DOHH2 (cell line): Measurements from ENCODE around the gene FANCC.
A peak's percentile ranks its signal among the peaks of the same experiment; 100 is the strongest.

Source experiments
- H3F3A ChIP-seq: fragments of 200-600 bp; sonication (generic), shearing (Covaris generic); 2 replicates; pipeline ENCODE4 v1.6.0; 2016; ENCODE audit warnings: antibody characterized with exemption, mild to moderate bottlenecking; ENCODE audit not compliant: control insufficient read depth, insufficient read depth
- H3K27ac ChIP-seq: fragments of 200-600 bp; sonication (generic); 2 replicates; pipeline ENCODE4 v1.5.1; 2014; ENCODE audit warnings: low read depth, mild to moderate bottlenecking, low read length, moderate library complexity
- H3K27me3 ChIP-seq: fragments of 200-600 bp; sonication (generic); 2 replicates; pipeline ENCODE4 v1.6.1; 2014; ENCODE audit warnings: mild to moderate bottlenecking, low read length, mixed read lengths; ENCODE audit not compliant: control insufficient read depth
- H3K36me3 ChIP-seq: fragments of 200-600 bp; sonication (generic); 2 replicates; pipeline ENCODE4 v1.6.1; 2014; ENCODE audit warnings: mild to moderate bottlenecking, low read length, moderate library complexity, mixed read lengths; ENCODE audit not compliant: control insufficient read depth
- H3K4me1 ChIP-seq: fragments of 200-600 bp; sonication (generic); 2 replicates; pipeline ENCODE4 v1.6.1; 2014; ENCODE audit warnings: mild to moderate bottlenecking, low read length, mixed read lengths; ENCODE audit not compliant: control insufficient read depth
- H3K4me2 ChIP-seq: fragments of 200-600 bp; sonication (generic); 2 replicates; pipeline ENCODE4 v1.6.0; 2014; ENCODE audit warnings: mild to moderate bottlenecking, low read length, moderate library complexity
- H3K4me3 ChIP-seq: fragments of 200-600 bp; sonication (generic); 2 replicates; pipeline ENCODE4 v1.5.1; 2014; ENCODE audit warnings: mild to moderate bottlenecking, low read length, mixed read lengths
- H3K79me2 ChIP-seq: fragments of 200-600 bp; sonication (generic); 2 replicates; pipeline ENCODE4 v1.6.1; 2014; ENCODE audit warnings: mild to moderate bottlenecking, low read length, mixed read lengths; ENCODE audit not compliant: control insufficient read depth
- H3K9me2 ChIP-seq: fragments of 200-600 bp; sonication (generic); replicated peaks from 2 replicates; pipeline ENCODE4 v1.6.1; 2014; ENCODE audit warnings: mild to moderate bottlenecking, low read length, mixed read lengths; ENCODE audit not compliant: control insufficient read depth
- H3K9me3 ChIP-seq: fragments of 200-600 bp; sonication (generic); 2 replicates; pipeline ENCODE4 v1.6.1; 2014; ENCODE audit warnings: antibody characterized with exemption, low read length, mixed read lengths; ENCODE audit not compliant: control insufficient read depth, insufficient read depth
- H4K20me1 ChIP-seq: fragments of 200-600 bp; sonication (generic); 2 replicates; pipeline ENCODE4 v1.6.0; 2014; ENCODE audit warnings: low read depth, mild to moderate bottlenecking, antibody characterized with exemption, low read length, moderate library complexity; ENCODE audit not compliant: control insufficient read depth, insufficient read depth
- EZH2phosphoT487 ChIP-seq: fragments of 200-600 bp; sonication (generic); IDR thresholded peaks from 2 replicates; pipeline ENCODE4 v1.6.1; 2017; ENCODE audit warnings: borderline replicate concordance, mild to moderate bottlenecking, antibody characterized with exemption, low read length, moderate library complexity, mixed read lengths
- TF ChIP-seq, protein P1 (sequence below): fragments of 200-600 bp; sonication (generic); IDR thresholded peaks from one replicate; pipeline ENCODE4 v1.5.1; 2014; ENCODE audit warnings: antibody characterized with exemption, mild to moderate bottlenecking, low read depth, low read length; ENCODE audit not compliant: poor library complexity, severe bottlenecking

Gene FANCC

DNA sequence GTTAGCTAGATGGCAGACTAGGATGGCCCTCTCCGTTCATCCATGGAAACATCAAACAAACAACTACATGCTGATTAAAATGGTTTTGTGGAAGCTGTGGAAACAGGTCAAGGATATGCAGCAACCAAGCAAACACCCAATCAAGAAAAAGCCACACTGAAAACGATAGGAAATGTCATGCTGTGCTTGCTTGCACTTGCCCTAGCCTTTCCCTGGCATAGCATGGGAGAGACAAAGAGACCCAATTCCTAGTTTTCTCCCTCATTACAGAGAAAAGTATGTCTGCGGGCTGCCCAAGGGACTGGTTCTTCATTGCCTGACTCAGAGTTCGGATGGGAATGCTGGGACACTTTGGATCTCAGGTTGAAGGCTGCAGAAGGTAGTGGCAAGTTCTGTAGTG is 98.7 kb downstream of the FANCC start:
- peaks cover 3% of the 10 kb centered on the region; the same call in 1 of the 2 replicates for H3F3A ChIP-seq
- no peak overlapping the region for H3K4me2 ChIP-seq
- no peaks in the 10 kb centered on the region for H3K9me3 ChIP-seq
- H3K27me3 ChIP-seq, result no peaks in the 10 kb centered on the region
- H3K9me2 ChIP-seq, result no peaks in the 10 kb centered on the region
- no peaks in the 10 kb centered on the region for H4K20me1 ChIP-seq
- peaks cover 39% of the 10 kb centered on the region for H3K4me1 ChIP-seq
- H3K27ac ChIP-seq, result no peak overlapping the region
- H3K4me3 ChIP-seq, result no peak overlapping the region
- no peaks in the 10 kb centered on the region for H3K36me3 ChIP-seq
- 0 out of 2 replicates have a peak, but pooled peaks cover 6% of the 10 kb centered on the region for H3K79me2 ChIP-seq
- no peak for TF ChIP-seq EZH2phosphoT487
- TF ChIP-seq, protein P1, sequence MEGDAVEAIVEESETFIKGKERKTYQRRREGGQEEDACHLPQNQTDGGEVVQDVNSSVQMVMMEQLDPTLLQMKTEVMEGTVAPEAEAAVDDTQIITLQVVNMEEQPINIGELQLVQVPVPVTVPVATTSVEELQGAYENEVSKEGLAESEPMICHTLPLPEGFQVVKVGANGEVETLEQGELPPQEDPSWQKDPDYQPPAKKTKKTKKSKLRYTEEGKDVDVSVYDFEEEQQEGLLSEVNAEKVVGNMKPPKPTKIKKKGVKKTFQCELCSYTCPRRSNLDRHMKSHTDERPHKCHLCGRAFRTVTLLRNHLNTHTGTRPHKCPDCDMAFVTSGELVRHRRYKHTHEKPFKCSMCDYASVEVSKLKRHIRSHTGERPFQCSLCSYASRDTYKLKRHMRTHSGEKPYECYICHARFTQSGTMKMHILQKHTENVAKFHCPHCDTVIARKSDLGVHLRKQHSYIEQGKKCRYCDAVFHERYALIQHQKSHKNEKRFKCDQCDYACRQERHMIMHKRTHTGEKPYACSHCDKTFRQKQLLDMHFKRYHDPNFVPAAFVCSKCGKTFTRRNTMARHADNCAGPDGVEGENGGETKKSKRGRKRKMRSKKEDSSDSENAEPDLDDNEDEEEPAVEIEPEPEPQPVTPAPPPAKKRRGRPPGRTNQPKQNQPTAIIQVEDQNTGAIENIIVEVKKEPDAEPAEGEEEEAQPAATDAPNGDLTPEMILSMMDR, result no peak

DNA sequence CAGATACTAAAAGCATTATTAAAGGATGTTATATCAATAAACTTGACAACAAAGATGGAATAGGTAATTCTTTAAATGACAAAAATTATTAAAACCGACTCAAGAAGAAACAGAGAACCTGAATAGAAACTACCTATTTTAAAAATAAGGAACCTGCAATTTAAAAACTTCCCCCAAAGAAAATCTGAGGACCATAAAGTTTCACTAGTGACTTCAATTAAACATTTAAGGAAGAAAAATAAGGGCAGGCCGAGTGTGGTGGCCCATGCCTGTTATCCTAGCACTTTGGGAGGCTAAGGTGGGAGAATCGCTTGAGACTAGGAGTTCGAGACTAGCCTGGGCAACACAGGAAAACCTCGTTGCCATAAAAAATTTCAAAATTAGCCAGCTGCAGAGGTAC is 99.6 kb downstream of the FANCC start:
- peaks cover 39% of the 10 kb centered on the region for H3K4me1 ChIP-seq
- H3K36me3 ChIP-seq, result no peaks in the 10 kb centered on the region
- H3K4me2 ChIP-seq, result peak overlapping the region; percentile 38
- H3K9me3 ChIP-seq, result no peaks in the 10 kb centered on the region
- peaks cover 3% of the 10 kb centered on the region; the same call in 1 of the 2 replicates for H3F3A ChIP-seq
- TF ChIP-seq, protein P1, result no peak
- TF ChIP-seq EZH2phosphoT487, result no peak
- H3K79me2 ChIP-seq, result 0 out of 2 replicates have a peak, but pooled peaks cover 6% of the 10 kb centered on the region
- peak overlapping the region; percentile 15; the same call in 1 of the 2 replicates for H3K4me3 ChIP-seq
- no peaks in the 10 kb centered on the region for H3K9me2 ChIP-seq
- no peak overlapping the region for H3K27ac ChIP-seq
- H4K20me1 ChIP-seq, result no peaks in the 10 kb centered on the region
- H3K27me3 ChIP-seq, result no peaks in the 10 kb centered on the region

DNA sequence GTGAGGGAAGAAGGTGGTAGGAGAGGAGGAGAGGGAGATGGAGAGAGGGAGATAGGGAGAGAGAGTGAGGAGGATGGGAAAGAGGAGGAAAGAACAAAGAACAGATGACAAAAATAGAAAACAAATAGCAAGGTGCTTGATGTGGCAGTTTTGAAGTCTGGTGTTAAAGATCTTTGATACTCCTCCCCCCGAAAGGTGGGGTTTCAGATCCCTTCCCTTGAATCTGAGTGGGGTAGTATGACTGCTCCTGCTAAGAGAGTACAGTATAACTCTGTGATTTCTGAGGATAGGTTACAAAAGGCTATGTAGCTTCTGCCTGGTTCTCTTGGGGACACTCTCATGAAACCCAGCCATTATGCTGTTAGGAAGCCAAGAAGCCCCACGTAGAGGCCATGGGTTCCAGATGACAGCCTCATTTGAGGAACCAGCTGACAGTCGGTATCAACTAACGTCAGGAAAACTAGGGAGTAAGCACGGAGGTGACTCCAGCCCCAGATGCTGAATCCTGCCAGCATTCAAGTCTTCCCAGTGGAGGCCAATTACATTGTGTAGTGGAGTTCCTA is 102.1 kb downstream of the FANCC start:
- Histone ChIP-seq H3K79me2 (0 out of 2 replicates have a peak, but pooled peaks cover 6% of the 10 kb centered on the region), H3K4me1 (peaks cover 39% of the 10 kb centered on the region), H3K27me3 (no peaks in the 10 kb centered on the region), H3K36me3 (no peaks in the 10 kb centered on the region), H3K4me2 (no peak overlapping the region), H3K27ac (no peak overlapping the region), H4K20me1 (no peaks in the 10 kb centered on the region), H3F3A (no peaks in the 10 kb centered on the region), H3K9me3 (no peaks in the 10 kb centered on the region), H3K4me3 (no peak overlapping the region), H3K9me2 (no peaks in the 10 kb centered on the region)
- TF ChIP-seq EZH2phosphoT487, result no peak
- TF ChIP-seq, protein P1, result no peak
